Measurements from ENCODE around the gene USP49.

Gene USP49

GRCh38 chr6:41922154-41922553 lies 27.0 kb upstream of the USP49 start:
- H3K4me3 ChIP-seq (ENCODE audit: low read length): peak overlapping the region; percentile 98
- DNase-seq (ENCODE audit: low read depth): no peak
- no peak for TF ChIP-seq CTCF (conservative IDR thresholded peaks at IDR 0.05; ENCODE audit: low read length)

DNA sequence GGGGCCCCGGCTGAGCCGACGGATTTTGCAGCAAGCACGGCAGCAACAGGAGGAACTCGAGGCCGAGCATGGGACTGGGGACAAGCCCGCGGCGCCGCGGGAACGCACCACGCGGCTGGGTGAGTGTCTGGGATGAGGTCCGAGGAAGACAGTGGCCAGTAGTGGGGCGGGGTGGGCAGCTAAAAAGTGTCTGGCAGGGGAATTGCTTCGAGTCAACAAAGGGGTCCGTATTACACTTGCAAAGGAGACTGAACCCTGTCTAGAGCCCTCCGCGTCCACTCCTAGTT lies 26.5 kb upstream of the USP49 start:
- peak overlapping the region; percentile 98 for H3K4me3 ChIP-seq (ENCODE audit: low read length)
- DNase-seq (ENCODE audit: low read depth): no peak
- TF ChIP-seq CTCF (conservative IDR thresholded peaks at IDR 0.05; ENCODE audit: low read length): no peak

- peak; percentile 91 for DNase-seq (ENCODE audit: low read depth)
- H3K4me3 ChIP-seq (ENCODE audit: low read length): peak within 1 kb of the TSS; percentile 98
- peak; percentile 79 for TF ChIP-seq CTCF (conservative IDR thresholded peaks at IDR 0.05; ENCODE audit: low read length)
Measured at GRCh38 chr6:41920921-41921711, 25.9 kb upstream of the USP49 start, which contains the start of the genes BYSL and MED20. BYSL (plus strand) TSS chr6:41921499; CDS start chr6:41921563, 64 bp downstream. MED20 (minus strand) TSS chr6:41921139; CDS start chr6:41921018, 121 bp downstream.

GRCh38 chr6:41917528-41917927 lies 22.4 kb upstream of the USP49 start:
- peak; percentile 94 for DNase-seq (ENCODE audit: low read depth)
- no peak overlapping the region; the same call in none of the 2 replicates for H3K4me3 ChIP-seq (ENCODE audit: low read length)
- TF ChIP-seq CTCF (conservative IDR thresholded peaks at IDR 0.05; ENCODE audit: low read length): no peak

DNA sequence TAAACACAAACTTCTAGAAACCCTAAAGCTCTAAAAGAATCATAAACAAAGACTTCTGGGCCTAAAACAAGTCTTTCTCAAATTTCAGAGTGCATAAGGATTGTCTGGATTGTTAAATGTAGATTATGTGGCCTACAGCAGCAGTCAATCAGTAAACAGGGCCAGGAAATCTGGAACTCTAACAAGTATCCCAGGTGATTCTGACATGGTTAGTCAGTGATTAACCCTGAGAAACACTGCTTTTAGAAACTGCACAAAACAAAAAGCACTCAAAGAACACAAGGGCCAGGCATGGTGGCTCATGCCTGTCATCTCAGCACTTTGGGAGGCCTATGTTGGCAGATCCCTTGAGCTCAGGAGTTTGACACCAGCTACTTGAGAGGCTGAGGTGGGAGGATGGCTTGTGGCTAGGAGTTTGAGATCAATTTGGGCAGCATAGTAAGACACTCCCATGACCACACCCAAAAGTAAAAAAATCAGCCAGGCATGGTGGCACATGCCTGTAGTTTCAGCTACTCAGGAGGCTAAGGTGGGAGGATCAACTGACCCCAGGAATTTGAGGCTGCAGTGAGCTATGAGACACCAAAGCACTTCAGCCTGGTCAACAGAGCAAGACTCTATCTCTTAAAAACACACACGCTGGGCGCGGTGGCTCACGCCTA lies 19.8 kb upstream of the USP49 start:
- no peak for TF ChIP-seq CTCF (conservative IDR thresholded peaks at IDR 0.05; ENCODE audit: low read length)
- no peak overlapping the region for H3K4me3 ChIP-seq (ENCODE audit: low read length)
- DNase-seq (ENCODE audit: low read depth): no peak

DNA sequence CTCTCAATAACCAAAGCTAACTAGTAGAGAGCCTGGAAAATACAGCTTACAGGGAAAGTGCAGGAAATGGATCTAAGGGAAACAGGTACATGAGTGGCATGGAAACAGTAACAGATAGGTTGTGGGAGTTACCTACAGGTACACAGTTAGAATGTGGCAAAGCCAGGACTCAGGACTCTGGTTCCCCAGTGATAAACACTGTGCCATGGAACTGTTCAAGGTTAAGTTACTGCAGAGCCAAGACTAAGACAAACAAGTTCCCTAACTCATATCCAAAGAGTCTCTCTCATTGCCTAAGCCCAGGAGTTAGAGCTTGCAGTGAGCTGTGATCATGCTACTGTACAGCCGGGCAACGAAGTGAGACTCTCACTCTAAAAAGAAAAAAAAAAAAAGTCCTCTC lies 19.2 kb upstream of the USP49 start:
- TF ChIP-seq CTCF (conservative IDR thresholded peaks at IDR 0.05; ENCODE audit: low read length): no peak
- no peak for DNase-seq (ENCODE audit: low read depth)
- no peak overlapping the region for H3K4me3 ChIP-seq (ENCODE audit: low read length)

DNA sequence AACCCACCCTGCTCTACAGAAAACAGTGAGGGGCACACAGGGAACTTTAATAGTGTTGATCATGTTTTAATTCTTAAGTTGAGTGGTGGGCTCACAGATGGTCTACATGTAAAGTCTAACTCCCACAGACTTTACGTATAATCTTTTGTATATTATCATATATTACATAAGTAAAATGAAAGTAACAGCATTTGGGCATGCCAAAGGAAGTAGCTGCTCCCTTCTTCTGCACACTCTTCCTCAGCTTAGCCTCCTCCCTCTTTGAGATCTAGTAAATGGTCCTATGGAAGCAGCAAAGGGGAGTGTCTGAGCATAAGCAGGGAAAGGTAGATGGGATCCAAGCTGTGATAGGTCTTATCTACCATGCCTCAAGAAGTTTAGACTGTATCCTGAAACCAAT lies 14.6 kb upstream of the USP49 start:
- DNase-seq (ENCODE audit: low read depth): no peak
- no peak for TF ChIP-seq CTCF (conservative IDR thresholded peaks at IDR 0.05; ENCODE audit: low read length)
- H3K4me3 ChIP-seq (ENCODE audit: low read length): no peak overlapping the region

Measured in AG10803 (cell line).